Measurements from ENCODE around the gene P2RY11.

Gene P2RY11

DNA sequence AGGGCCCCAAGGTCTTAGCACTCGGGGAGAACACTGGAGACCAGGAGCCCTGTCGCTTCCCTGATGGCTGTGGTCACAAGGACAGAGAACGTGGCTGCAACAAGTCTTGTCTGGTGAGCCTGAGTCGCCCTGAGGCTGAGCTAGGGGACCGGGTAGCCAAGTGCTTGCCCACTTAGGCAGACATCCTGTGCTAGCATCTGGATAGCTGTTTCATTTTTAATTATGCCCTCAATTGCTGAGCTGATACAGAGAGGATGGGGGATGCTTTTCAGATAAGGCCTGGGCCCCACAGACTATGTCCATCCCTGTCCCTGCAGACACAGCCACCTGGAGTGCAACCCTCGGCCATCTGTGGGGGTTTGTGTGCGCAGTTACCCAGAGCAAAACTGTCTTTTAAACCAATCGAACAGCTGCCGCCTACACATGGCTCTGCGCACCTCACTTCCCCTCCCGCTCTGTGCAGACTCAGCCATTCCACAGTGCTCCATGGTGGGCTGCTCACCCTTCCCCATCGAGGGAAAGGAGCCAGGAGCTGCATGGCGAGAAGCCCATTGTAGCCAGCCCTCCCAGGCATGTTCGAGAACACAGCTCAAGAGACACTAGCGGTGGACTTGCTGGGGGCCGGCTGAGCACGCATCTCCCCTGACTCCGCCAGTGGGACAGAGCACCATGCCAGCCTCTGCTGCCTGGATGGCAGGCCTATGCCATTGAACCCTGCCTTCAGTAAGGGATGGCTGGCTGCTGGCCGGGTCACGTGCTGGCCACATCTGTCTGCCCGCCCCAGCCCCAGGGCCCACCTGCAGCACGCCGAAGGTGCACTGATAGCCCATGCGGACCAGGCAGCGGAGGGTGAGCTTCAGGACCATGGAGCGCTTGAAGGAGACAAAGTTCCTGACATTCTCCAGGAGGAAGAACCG is 27.6 kb downstream of the P2RY11 start:
- DNase-seq (ENCODE audit: low read depth in 4 of 4, low spot score in 1 of 4) = no peak

DNA sequence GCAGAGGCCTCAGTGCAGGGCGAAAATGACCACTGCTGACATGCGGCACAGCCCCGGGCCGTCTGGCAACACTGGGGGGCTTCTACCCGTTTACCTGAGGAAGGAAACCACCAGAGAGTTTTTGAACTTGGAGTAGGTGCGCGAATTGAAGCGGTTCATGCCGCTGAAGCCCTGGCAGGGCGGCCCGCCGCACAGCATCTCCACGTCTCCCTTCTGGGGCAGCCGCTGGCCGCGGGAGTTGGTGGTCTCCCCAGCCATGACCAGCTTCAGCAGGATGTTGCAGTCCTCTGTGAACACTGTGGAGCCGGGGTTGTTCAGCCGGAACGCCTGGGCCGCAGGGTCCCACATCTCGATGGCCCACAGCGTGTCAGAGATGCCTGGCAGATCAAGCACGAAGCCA is 28.5 kb downstream of the P2RY11 start:
- no peak for DNase-seq (ENCODE audit: low read depth in 4 of 4, low spot score in 1 of 4)

DNA sequence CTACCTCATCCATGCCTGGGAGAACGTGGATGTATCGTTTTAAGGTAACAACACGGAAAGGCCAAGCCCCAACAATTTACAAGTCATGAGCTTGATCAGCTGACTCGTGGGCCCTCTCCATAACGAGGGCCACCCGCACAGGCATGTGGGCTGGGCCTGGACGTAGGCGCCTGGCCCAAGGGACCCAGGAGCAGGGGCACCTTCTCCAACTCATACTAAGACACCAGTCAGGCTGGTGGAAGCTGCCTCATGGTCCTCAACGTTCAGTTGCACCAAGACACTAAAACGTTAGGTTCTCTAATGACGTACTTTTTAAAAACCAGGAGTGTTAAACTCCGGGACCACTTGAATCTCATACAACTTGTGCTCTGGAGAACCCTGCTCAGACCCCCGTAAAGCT is 30.0 kb downstream of the P2RY11 start:
- DNase-seq (ENCODE audit: low read depth in 4 of 4, low spot score in 1 of 4) = no peak

DNA sequence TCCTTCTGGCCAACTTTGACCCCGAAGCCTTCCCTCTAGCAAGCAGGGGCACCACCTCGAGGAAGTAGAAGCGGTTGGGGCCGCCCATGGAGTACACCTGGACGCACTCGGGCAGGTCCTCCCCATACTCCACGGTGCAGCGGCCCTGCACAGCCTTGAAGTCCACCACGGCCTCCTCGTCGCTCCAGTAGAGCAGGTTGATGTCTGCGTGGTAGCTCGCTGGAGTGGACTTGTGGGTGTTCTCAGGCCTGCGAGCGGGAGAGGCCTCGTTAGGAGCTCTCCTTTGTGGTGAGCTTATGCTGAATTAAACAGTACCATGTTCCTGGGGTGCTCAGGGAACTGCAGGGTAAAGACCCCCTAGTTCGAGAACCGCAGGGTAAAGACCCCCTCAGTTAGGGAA is 30.5 kb downstream of the P2RY11 start:
- DNase-seq (ENCODE audit: low read depth in 4 of 4, low spot score in 1 of 4) = no peak

DNA sequence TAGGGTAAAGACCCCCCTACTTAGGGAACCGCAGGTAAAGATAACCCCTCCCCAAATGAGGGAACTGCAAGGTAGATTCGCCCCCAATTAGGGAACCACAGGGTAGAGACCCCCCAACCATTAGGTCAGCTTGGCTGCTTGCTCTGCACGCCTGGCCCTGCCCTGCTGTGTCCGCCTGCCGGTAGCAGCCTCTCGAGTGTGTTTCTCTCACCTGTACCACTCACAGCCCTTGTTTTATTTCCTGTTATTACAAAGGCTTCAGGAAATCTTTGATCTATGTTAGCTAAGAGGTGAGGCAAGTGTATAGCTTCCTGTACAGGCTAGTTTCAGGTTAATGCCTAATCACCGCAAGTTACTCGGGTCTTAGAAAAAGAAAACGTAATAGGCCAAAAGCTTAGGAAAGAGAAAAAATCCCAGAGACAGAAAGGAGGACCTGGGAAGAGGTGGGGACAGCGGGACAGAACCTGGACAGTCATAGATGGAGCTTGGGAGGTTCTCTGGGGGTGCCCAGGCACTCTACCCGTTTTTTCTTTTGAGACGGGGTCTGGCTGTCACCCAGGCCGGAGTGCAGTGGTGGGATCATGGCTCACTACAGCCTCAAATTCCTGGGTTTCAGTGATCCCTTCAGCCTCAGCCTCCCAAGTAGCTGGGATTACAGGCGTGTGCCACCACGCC is 31.3 kb downstream of the P2RY11 start:
- no peak for DNase-seq (ENCODE audit: low read depth in 4 of 4, low spot score in 1 of 4)

DNA sequence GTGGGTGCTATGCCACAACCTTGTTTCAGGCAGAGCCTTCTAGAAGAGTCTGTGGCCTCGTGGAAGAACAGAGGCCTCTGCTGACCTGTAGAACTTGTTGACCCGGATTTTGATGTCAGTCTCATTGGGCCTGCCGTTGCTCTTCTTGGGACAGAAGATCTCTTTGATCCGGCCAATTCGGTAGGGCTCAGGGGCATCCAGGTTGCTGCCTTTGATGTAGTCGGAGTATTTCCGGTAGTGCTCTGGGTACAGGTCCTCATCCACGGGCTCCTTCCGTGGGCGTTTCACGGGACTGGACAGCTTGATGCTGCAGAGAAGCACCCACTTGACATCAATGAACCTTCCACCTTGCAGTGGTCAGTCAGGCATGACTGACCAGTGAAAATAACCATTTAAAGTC is 32.2 kb downstream of the P2RY11 start:
- no peak for DNase-seq (ENCODE audit: low read depth in 4 of 4, low spot score in 1 of 4)

DNA sequence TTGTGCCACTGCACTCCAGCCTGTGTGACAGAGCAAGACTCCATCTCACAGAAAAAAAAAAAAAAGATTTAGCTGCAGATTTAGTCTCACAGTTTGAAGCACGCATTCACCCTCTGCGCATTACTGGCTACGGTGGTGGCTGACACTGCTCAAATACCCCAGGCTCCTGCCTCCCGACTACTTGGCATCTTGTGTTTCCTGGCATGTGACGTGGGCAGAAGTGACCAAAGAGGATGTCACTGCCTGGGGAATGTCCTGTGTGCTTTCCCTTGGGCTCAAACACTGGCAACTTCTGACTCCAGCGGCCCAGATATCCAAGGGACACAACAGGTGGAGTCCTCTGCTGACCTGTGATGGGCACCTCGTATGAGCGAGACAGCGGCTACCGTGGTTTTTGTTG is 32.9 kb downstream of the P2RY11 start:
- no peak for DNase-seq (ENCODE audit: low read depth in 4 of 4, low spot score in 1 of 4)

DNA sequence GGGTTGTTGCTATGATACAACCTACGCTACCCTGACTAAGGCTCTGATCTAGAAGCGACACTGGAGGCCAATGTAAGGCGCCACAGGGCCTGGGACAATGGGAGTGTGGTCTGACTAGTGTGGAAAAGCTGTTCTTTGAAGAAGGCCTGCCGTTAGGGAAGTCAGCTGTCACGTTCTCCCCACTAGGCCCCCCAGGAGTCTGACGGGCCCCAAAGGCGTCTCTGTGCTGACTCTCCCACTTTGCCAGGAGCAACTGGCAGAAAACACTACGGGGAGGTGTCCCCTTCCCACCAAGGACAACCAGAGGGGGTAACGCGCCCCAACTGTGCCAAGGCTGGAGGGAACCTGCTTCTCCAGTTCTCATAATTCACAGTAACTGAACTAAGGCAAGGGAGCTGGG is 33.5 kb downstream of the P2RY11 start:
- DNase-seq (ENCODE audit: low read depth in 4 of 4, low spot score in 1 of 4) = no peak

DNA sequence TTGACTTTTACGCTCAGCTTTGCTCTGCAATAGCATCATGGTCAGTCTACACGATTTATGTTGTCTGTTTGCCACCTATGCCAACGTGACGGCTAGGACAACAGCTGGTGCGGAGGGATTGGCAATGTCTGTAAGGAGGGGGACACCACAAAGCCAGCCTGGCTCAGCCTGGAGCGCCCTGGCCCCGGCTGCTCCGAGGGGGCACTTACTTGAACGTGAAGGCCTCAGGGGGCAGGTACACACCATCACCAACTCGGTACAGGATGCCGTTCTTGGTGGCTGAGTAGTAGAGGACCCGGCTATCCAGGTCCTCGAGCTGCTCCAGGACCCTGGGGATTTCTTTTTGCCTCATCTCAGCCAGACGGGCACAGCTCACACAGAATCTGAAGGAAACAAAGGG is 34.6 kb downstream of the P2RY11 start:
- no peak for DNase-seq (ENCODE audit: low read depth in 4 of 4, low spot score in 1 of 4)

DNA sequence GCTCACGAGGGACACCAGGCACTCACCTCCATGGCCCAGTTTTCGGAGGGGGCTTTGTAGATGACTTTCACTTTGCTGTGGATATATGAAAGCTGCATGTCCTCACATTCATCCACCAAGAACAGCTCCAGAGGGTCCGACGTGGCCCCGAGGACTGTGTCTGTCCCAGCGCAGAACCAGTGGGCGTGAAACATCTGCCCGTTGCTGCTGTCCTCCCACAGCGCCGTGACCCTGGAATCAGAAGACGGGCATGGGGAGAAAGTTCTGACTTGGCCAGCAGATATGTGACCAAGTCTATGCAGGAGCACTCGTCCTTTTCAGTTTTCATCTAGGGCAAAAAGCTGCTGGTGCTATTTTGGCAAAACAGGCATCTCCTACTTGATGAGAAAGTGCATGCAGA is 37.9 kb downstream of the P2RY11 start:
- DNase-seq (ENCODE audit: low read depth in 4 of 4, low spot score in 1 of 4) = no peak

DNA sequence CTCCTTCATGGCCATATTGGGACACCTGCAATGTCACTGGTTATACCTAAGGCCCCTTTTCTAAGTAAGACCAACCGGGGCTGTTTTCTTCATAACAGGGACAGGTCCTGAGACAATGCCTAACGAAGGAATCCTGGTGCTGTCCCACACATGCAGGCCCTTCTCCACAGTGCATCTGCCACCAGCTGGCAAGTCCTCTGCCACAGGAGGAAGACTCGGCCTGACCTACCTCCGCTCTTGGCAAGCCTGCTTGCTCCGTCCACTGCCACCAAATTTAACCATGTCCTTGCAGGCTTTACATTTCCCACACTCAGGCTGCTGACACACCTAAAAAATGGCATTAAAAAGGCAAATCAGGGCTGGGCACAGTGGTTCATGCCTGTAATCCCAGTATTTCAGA is 40.0 kb downstream of the P2RY11 start:
- DNase-seq (ENCODE audit: low read depth in 4 of 4, low spot score in 1 of 4) = no peak

DNA sequence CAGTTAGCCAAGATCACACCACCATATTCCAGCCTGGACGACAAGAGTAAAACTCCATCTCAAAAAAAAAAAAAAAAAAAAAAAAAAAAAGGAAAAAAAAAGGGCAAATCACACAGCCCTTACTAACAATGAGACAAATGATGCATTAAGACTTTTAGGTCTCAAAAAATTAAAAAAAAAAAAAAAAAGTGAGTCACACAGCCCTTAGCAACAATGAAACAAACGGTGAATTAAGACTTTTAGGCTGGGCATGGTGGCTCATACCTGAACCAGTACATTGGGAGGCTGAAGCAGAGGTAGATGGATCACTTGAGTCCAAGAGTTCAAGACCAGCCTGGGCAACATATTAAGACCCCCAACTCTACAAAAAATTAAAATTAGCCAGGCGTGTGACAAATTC is 40.6 kb downstream of the P2RY11 start:
- DNase-seq (ENCODE audit: low read depth in 4 of 4, low spot score in 1 of 4) = no peak

DNA sequence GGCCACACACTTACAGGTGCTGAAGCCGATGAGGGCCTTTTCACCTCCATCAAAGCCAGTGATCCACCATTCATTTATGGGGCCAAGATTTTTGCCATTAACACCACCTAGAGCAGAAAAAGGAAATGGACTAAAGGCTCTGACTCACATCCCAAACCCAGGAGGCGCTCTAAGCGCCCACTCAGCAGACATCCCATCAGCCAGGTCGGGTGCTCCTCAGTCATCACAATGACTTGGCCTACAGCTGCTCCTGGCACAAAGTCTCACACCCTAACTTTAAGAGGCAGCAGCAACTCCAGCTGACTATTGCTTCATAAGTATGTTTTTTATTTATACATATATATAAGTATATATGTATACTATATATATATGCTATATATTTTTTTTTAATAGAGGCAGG is 44.3 kb downstream of the P2RY11 start:
- DNase-seq (ENCODE audit: low read depth in 4 of 4, low spot score in 1 of 4) = no peak

DNA sequence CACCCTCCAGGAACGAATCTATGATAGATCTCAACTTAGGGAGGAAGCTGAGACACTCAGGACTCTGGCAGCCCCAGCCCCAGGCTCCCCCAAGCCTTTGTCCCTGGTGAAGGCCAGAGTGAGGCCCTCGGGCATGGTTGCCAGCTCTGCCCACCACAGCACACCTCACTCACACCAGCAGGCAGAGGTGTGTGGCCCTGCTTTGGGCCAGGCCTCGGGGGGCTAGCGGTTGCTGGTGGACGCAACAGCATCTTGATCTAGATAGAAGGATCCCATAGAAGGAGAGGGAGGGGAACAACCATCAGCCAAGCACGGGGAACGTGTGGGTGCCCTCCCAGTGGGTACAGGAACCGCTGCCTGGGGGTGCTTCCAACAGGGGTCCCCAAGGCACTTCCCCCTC is 46.6 kb downstream of the P2RY11 start:
- no peak for DNase-seq (ENCODE audit: low read depth in 4 of 4, low spot score in 1 of 4)

DNA sequence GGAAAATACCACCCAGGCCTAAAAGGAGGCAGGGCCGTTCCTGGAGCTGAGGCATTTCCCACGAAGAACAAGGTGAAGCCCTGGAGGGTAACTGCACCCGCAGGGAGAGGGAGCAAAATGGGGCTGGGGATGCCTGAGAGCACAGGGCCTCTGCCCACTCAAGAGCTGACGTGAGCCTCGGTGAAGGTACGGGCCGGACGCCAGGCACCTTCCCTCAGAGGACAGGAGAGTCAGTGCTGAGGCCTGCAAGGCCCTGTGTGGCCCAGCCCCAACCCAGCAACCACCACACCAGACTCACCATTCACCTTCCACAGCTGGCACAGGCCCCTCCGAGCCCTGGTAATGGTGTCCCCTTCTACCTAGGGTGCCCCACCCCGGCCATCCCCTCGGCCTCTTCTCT is 47.0 kb downstream of the P2RY11 start:
- DNase-seq (ENCODE audit: low read depth in 4 of 4, low spot score in 1 of 4) = no peak

DNA sequence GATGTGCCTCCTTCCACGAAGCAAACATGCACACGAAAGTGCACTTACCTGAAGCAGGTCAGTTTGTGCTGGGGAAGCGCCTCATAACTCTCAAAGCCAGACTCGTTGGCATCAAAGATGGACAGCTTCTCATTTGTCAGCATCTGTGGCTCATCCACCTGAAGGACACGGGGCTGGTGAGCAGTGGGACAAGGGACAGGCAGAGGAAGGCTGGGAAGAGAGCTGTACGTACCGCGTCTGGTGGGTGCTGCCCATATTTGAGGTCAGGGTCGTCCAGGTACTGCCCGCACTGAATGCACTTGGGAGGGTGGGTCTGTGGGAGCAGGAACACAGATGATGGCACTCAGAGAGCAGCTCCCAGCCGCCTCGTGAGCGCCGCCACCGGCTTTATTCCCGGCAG is 48.1 kb downstream of the P2RY11 start:
- DNase-seq (ENCODE audit: low read depth in 4 of 4, low spot score in 1 of 4) = no peak

DNA sequence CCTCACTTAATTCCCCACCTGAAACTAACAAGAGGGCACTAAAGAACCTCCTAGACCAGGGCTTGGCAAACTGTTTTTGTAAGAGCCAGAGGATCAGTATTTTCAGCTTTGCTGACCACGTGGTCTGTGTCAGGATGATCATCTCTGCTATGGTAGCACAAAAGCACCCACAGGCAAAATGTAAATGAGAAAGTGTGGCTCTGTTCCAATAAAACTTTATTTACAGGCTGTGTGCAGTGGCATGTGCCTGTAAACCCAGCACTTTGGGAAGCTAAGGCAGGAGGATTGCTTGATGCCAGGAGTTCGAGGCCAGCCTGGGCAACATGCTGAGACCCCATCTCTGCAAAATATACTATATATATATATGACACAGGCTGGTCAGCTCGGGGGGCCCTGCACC is 52.0 kb downstream of the P2RY11 start:
- DNase-seq (ENCODE audit: low read depth in 4 of 4, low spot score in 1 of 4) = no peak
